GM19193 (cell line): ENCODE results near the gene EFR3B.

Source experiments
- POLR2A ChIP-seq: IDR thresholded peaks from 4 replicates; pipeline ENCODE4 v1.6.1; 2011; ENCODE audit not compliant: insufficient read depth, insufficient read length; ENCODE audit errors: extremely low read depth

EFR3B gene

DNA sequence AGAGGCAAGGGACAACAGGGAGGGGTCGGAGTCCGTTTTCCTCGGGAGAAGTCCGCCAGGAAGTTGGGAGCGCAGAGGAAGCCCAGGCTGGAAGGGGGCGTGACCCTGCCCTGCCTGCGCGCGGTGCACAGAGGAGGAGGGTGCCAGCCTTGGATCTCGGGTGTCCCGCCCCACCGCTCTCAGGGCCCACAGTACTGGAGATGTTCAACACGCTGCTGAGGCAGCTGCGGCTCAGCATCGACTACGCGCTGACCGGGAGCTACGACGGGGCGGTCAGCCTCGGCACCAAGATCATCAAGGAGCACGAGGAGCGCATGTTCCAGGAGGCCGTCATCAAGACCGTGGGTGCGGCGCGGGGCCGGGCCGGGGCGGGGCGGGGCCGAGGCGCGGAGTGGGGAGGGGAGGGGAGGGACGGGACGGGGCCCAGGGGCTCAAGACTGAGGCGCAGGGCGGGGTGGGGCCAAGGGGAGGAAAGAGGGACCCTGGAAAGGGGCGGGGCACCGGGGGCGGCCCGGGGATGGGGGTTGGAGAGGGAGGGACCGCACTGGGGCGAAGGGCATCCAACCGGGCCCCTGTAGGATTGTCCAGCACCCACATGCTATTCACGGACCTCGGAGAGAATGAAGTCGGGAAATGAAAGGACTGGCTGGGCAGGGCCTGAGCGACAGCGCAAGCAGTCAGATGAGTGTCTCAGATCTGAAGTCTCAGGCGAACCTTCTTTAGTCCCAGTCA is 89.9 kb downstream of the EFR3B start:
- TF ChIP-seq POLR2A: no peak

DNA sequence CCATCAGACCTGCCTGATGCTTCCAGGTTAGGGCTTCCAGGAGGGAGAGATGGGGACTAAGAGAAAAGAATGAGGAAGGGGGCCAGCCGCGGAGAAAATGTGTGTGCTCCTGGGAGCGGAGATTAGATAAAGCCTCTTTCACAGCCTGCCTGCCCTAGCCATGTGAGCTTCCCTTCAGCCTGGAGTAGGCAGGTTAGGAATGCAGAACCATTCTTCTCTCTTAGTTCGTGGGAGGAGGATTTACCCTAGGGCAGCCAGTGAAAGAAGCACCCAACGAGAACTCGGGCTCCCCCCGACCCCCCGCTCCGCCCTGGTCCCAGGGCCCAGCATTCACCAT is 90.4 kb downstream of the EFR3B start:
- no peak for TF ChIP-seq POLR2A

DNA sequence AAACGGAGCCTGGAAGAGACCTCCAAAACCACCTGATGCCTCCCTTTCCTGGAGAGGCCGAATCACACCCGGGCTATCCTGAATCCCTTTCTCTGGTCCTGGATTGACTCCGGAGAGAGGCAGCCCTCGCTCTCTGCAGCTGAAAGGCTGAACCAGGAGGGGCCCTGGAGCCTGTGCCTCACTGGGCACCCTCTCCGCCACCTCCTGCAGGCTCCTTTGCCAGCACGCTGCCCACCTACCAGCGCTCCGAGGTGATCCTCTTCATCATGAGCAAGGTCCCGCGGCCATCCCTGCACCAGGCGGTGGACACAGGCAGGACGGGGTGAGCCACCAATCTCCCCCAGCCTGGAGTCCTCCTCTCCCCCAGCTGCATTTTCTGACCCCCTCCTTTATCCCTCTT is 90.8 kb downstream of the EFR3B start:
- TF ChIP-seq POLR2A: no peak

DNA sequence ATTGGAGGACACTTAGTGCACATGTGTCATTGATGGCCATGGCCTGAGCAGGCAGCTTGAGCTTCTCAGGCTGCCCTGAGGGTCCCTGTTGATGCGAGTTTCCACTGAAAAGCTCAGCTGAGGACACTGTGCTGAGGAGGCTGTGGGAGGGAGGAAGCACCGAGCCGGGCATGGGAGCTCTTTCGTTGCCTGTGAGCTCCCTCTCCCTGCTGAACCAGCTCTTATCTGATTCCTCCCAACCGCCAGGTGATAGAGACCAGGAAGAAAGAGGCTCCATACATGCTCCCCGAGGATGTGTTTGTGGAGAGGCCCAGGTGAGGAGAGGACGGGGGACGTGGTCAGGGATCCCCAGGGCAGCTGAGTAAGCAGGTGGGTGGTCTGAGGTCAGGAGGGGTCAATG is 99.2 kb downstream of the EFR3B start:
- TF ChIP-seq POLR2A: no peak

DNA sequence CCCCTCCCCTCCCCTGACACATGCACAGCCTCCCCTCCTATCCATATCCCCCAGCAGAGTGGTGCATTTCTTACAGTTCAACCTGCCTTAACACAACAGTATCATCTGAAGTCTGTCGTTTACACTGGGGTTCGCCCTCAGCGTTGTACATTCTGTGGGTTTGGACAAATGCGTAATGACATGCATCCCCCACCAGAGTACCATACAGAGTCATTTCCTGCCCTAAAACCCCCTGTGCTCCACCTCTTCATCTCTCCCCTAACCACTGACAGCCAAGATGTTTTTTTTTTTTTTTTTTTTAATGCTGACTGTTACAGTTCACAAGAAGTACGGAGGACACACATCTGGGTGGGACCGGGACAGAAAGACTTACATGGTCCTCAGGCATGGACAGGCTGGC is 103.9 kb downstream of the EFR3B start:
- no peak for TF ChIP-seq POLR2A

DNA sequence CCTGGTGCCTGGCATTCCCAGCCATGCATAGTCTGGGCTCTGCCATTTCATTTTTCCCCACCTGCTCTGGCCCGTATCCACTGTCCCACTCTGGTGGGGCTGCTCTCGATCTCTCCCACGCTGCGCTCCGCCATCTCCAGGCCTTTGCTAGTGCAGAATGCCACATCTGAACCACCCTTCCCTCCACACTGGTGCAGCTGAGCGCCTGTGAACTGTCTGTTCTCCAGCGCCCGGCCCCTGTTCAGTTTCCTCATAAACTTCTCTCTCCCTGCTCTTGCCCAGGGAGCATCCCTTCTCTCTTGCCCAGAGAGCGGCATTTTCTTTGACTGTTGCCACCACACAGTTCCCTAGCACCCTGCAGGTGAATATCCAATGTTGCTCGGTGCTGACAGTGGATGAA is 105.0 kb downstream of the EFR3B start:
- TF ChIP-seq POLR2A: no peak

DNA sequence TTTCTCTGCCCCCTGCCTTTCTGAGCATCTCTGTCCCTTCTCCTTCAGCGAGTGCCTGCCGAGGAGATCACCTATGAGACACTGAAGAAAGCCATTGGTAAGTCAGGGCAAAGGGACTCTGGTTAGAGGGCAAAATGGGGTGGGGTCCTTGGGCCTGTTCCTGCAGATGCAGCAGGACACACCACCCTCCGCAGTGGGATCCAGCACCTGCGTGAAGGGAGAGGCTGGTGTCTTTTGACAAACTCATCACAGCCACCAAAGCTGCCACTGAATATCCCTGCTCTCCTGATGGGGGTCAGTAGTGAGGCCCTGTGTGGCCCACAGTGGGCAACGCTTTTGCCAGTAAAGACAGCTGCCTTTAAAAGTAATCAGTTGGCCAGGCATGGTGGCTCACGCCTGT is 107.8 kb downstream of the EFR3B start:
- no peak for TF ChIP-seq POLR2A

DNA sequence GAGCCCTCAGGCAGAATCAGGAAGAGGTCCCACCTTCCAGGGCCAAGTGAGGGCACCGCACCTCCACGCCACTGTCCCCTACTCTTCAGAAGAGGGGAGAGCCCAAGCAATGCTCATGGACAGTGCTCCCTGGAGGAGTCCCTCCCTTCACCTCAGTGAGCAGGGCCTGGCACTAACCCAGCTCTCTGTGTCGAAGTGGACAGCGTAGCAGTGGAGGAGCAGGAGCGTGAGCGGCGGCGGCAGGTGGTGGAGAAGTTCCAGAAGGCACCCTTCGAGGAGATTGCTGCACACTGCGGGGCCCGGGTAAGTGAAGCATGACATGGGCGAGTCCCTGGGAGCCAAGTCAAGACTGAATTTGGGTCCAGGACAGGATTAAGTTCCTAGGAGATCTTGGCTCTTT is 109.8 kb downstream of the EFR3B start:
- TF ChIP-seq POLR2A: no peak

DNA sequence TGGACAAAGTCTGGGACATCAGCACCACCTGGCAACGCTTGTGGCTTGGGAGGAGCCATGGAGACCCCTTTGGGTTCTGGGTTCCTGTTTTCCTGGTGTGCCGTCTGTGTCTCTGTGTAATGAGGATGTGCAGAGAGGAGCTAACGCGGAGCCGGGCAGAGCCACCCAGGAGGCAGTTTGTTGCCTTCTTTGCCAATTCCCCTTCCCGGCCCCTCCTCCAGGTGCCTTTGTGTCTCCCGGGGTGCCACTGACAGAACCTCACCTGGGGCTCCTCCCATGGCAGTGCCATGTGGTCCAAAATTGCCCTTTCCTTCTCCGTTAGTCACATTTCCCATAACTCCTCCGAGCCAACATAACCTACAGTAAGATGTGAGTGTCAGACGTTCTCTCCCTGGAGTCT is 113.5 kb downstream of the EFR3B start:
- TF ChIP-seq POLR2A: no peak

DNA sequence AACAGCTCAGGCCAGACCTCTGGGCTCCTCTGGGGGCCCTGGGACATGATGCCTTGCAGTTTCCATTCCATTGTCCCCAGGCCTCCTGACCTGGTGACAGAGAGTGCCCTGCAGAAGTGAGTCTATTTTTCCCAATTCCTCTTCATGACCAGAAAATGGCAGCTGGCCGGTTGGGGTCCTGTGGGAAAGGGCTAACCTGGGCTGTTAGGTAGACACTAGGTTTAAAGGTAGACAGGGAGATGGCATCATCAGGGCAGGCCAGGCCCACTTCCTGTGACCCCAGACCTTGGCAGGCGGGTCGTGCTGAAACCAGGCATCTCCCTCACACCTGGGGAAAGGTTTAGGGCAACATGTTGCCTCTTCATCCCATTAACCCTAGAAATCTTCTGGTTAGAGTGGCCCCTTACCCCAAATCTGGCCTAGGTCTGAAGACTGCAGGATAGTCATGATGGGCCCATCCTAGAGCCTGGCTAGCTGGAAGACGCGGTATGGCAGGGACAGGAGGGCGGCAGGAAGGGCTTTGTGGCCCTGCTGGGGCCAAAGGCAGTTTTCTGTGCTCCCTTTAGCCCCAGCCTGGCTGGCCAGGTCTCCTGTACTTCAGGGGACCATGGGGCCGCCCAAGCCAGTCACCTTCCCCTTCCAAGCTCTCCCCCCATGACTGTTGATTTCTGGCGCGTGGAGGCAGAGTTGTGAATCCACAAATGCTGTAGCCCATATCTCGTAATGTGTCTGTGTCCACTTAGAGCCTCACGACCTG is 116.4 kb downstream of the EFR3B start:
- TF ChIP-seq POLR2A: no peak

DNA sequence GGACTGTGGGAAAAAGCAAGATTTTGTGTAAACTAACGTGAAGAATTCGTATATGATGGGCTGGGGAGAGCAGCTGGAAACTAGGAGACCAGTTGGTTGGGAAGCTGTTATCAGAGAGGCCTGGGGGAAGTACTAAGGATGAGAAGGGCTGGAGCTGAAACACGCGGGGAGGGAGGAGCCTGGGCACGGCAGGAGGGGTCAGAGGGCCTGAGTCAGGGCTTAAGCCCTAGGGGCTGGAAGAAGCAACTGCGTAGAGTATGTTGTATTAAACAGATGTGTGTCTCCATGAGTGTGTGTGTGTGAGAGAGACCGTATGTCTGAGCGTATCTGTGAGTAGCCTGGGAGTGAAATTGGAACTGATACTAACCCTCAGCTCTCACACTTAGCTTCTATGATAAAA is 118.1 kb downstream of the EFR3B start:
- TF ChIP-seq POLR2A: no peak

DNA sequence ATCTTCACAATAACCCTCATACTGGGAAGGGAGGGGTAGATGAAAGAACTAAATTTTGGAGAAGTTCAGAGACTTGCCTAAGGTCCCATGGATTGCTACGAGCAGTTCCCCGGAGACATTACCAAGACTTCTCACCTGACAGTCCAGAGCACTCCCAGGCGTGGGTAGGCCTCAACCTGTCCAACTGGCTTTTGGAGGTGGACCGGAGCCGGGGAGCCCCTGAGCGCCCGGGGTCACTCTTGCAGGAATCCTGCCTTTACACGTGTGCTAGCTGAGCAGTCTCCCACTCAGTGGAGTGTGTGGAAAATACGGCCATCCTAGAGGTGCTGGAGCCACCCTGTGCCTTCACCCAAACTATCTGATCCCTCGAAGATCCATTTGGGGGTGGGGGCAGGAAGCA is 118.5 kb downstream of the EFR3B start:
- no peak for TF ChIP-seq POLR2A

DNA sequence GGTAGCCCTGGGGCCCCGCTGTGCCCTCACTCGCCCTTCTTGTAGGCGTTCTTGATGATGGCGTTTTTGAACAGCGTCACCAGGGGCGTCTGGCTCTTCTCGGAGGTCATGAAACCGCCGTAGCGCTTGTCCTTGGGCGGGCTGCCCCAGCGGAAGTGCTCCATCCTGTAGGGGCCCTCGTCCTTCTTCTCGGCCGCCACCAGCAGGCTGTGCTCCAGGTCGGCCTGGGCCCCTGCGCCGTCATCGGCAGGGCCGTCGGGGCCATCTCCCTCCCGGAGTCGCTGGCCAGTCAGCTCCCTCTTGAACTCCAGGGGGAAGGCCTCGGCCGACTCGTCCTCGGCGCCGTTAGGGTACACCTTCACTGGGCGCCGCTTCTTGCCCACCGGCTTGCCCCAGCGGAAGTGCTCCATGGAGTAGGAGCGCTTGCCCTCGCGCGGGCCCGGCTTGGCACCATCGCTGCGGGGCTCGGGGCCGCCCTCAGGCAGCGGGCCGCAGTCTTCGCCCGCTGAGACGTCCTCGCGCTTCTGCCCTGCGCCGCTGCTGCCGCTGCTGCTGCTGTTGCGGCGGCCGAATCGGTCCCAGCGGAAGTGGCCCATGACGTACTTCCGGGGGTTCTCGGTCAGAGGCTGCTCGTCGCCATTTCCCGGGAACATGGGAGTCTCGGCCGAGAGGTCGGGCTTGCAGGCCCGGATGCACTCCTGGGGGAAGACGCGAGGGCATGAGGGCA is 119.3 kb downstream of the EFR3B start:
- TF ChIP-seq POLR2A: peak; percentile 89

DNA sequence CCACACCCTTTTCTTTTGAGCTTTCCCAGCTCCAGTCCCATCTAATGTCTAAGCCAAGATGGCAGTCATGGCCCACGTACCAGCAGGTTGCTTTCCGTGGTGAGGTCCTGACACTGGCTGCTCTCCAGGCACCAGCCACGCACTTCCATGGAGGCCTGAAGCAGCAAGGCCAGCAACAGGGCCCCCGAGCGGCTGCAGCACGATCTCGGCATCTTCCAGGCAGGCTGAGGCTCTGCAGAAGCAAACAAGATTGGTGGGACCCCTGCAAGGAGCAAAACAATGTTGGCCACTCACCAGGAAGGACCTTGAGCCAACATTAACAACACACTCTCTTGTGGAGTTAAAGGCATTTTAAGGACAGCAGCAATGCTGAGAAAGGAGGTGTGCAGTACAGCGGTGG is 122.7 kb downstream of the EFR3B start:
- TF ChIP-seq POLR2A: no peak

DNA sequence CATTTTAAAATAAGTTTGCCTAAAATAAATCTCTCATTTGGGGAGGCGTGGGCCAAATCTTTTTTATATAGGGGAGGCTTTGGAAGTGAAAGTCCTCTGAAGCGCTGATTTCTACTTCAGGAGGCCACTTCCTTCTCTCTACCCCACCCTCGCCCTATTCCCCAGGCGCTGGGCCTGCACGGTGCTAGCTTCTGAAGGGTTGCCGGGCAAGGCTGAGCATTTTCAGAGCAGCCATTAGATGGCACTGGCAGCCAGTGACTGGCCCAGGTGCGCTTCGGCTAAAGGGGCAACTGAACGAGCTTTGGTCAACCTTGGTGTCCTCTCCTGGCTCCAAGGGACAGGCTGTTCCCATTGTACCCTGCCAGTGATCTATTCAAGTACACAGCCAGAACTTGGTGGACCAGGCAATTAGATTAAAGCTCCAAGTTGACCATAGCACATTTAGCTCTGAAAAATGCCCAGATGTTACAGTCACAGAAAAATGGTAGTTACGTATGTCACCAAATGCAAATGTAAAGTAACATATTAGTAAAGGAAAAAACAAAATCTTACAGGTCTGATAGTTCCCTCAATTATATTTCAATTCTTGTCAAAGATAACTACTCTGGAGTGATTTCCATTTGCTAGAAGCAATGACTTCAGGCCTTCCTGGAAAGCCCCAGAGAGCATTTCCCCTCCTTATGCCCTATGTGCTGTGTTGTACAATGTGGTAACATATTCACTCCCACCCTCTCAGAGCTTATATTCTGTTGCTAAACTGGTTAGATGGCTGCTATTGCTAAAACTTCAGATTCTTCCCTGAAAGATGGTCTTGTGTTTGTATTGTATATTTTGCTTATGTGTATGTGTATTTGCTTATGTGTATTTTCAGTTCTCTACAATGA is 124.4 kb downstream of the EFR3B start:
- no peak for TF ChIP-seq POLR2A

DNA sequence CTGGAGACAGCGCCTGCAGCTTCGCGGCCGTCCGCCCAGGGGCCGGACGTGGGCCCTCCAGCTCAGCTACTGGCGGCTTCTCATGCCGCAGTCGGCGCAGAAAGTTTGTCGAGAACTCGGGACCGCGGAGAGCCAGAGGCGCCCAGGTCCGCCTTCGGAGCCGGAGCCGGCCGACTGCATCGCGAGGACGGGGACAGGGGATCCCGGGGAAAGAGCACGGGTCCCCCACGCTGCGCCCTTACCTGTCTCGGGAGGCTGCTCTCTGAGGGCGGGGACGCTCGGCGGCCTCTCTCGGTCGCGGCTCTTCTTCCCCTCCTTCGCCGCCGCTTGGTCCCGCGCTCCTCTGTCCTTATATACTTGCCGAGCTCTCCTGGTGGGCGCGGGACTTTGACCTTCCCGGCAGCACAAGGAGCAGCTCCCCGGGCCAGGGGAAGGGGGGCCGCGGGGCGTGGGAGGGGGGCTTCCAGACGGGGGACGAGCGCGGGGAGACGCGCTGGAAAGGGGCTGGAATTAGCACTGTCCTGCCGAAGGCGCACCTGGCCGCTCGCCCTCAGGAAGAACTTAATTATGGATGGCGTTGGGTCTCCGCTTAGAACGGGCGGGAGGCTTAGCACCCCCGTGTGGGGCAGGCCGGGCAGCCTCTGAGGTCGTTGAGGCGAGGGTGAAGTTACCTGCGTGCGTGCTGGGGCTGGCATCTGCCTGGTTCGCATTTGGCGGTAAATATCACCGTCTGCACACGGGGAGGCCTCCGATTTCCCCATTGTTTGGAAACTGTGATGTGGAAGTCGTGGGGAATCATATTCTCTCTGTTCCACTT is 126.6 kb downstream of the EFR3B start, which contains the start of gene POMC:
TSS of gene POMC (minus strand) at position 325 of the 817 bp plus-strand sequence. CDS start 3,808 bp downstream, outside the sequence.
- TF ChIP-seq POLR2A: no peak
